ENCODE data around the gene POLR2E. TPM values are rescaled to one million over a fixed set of nuclear protein-coding genes. Genes with fewer than 3 reads are reported as not detected.
A peak's percentile ranks its signal among the peaks of the same experiment; 100 is the strongest.

The POLR2E gene
- total RNA-seq, 2 experiments from 2014 or later: 271 to 282 TPM

GRCh38 chr19:1123381-1123780, 28.2 kb upstream of the POLR2E start:
- Mint-ChIP-seq H3K9me3 (no peaks in the 10 kb centered on the region), H3K27me3 (no peaks in the 10 kb centered on the region), H3K4me3 (no peak overlapping the region), H3K36me3 (ENCODE audit: low read depth) (peaks cover 22% of the 10 kb centered on the region), H3K4me1 (ENCODE audit: low read depth) (peaks cover 3% of the 10 kb centered on the region), H3K27ac (no peak overlapping the region)
- POLR2A ChIA-PET: interaction anchor here (0.6 to 3.3 kb wide), 7 partner anchors 7 to 81 kb away, joined by 3 to 11 read pairs (median 4); no protein-coding TSS in a partner anchor
- ATAC-seq (no peak), DNase-seq (no peak)
- TF ChIP-seq, protein P1, sequence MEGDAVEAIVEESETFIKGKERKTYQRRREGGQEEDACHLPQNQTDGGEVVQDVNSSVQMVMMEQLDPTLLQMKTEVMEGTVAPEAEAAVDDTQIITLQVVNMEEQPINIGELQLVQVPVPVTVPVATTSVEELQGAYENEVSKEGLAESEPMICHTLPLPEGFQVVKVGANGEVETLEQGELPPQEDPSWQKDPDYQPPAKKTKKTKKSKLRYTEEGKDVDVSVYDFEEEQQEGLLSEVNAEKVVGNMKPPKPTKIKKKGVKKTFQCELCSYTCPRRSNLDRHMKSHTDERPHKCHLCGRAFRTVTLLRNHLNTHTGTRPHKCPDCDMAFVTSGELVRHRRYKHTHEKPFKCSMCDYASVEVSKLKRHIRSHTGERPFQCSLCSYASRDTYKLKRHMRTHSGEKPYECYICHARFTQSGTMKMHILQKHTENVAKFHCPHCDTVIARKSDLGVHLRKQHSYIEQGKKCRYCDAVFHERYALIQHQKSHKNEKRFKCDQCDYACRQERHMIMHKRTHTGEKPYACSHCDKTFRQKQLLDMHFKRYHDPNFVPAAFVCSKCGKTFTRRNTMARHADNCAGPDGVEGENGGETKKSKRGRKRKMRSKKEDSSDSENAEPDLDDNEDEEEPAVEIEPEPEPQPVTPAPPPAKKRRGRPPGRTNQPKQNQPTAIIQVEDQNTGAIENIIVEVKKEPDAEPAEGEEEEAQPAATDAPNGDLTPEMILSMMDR (IDR thresholded peaks at IDR 0.05): no peak
- intact Hi-C loops (cut with micrococcal nuclease): no loop called here
- CTCF ChIA-PET: interaction anchor here (2.3 kb wide), 1 partner anchor 10 kb away, joined by 11 read pairs; no protein-coding TSS in a partner anchor

DNA sequence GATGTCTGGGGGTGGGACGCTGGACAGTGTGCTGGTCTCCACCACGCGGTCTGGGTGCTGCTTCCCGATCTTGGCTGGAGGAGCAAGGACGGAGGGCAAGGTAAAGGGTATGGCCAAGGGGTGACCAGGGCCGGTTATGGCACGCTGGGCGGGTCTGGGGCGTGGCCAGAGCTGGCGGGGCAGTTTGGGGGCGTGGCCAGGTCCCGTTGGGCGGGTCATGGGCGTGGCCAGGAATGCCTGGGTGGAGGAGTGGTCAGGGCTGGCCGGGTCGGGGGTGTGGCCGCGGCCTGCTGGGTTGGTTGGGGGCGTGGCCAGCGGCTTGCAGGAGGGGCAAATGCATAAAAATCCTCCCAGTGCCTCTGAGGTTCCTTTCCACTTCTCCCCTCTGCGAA, 27.8 kb upstream of the POLR2E start:
- CTCF ChIA-PET: interaction anchor here (2.3 kb wide), 1 partner anchor 10 kb away, joined by 11 read pairs; no protein-coding TSS in a partner anchor
- peaks cover 24% of the 10 kb centered on the region for H3K36me3 Mint-ChIP-seq (ENCODE audit: low read depth)
- ATAC-seq (peak; percentile 77), DNase-seq (peak; percentile 62)
- TF ChIP-seq, protein P1 (IDR thresholded peaks at IDR 0.05): no peak
- no peaks in the 10 kb centered on the region for H3K27me3 Mint-ChIP-seq
- no peak overlapping the region for H3K4me3 Mint-ChIP-seq
- no peak overlapping the region for H3K27ac Mint-ChIP-seq
- intact Hi-C loops (cut with micrococcal nuclease): no loop called here
- no peaks in the 10 kb centered on the region for H3K9me3 Mint-ChIP-seq
- peaks cover 3% of the 10 kb centered on the region for H3K4me1 Mint-ChIP-seq (ENCODE audit: low read depth)
- POLR2A ChIA-PET: interaction anchor here (0.6 to 3.3 kb wide), 7 partner anchors 8 to 82 kb away, joined by 3 to 11 read pairs (median 4); no protein-coding TSS in a partner anchor

DNA sequence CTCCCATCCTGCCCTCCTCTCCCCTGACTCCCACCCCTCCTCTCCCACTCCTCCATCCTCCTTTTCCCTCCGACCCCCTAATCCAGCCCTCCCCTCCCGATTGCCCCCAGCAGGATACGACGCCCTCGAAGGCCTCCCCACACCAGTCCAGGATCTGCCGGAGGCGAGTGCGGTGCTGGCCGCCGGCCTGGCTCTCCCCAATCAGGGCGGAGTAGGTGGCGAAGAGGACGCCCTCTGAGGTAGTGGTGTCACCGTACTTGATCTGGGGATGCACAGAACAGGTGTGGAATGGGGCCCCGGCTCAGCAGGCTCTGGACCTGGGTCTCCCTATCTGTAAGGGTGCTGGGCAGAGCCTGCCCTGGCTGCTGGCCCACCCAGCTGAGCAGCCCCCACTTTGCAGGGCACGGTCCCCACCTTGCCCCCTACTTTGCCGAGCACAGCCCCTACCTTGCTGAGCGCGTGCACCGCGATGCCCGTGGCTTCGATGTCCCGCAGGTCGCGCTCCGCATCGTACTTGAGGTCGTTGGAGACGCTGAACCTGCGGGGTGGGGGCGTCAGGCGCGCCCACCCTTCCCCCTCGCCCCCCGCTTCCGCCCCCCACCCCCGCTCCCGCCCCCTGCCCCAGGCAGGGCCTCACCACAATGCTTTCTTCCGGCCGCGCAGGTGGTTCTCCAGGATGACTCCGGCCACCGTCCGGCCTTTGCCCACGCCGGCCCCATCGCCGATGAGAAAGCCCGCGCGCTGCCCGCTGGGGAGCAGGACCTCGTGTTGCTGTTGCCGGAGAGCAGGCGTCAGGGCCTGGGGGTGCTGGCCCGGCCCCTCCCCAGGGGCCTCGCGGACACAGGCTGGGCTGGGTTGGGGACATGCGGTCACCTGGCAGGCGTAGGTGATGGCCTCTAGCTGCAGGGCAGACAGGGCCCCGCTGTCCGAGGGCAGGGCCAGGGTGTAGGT, 27.1 kb upstream of the POLR2E start:
- DNase-seq (no peak), ATAC-seq (peak; percentile 8)
- H3K27ac Mint-ChIP-seq: no peak overlapping the region
- H3K4me3 Mint-ChIP-seq: no peak overlapping the region
- peaks cover 3% of the 10 kb centered on the region for H3K4me1 Mint-ChIP-seq (ENCODE audit: low read depth)
- ChIA-PET POLR2A (interaction anchor here (0.6 to 3.3 kb wide), 5 partner anchors 8 to 20 kb away, joined by 3 to 11 read pairs (median 4); no protein-coding TSS in a partner anchor), CTCF (interaction anchor here (2.3 kb wide), 1 partner anchor 9 kb away, joined by 11 read pairs; no protein-coding TSS in a partner anchor)
- intact Hi-C loops (cut with micrococcal nuclease): no loop called here
- peaks cover 24% of the 10 kb centered on the region for H3K36me3 Mint-ChIP-seq (ENCODE audit: low read depth)
- H3K27me3 Mint-ChIP-seq: no peaks in the 10 kb centered on the region
- TF ChIP-seq, protein P1 (IDR thresholded peaks at IDR 0.05): no peak
- H3K9me3 Mint-ChIP-seq: no peaks in the 10 kb centered on the region

DNA sequence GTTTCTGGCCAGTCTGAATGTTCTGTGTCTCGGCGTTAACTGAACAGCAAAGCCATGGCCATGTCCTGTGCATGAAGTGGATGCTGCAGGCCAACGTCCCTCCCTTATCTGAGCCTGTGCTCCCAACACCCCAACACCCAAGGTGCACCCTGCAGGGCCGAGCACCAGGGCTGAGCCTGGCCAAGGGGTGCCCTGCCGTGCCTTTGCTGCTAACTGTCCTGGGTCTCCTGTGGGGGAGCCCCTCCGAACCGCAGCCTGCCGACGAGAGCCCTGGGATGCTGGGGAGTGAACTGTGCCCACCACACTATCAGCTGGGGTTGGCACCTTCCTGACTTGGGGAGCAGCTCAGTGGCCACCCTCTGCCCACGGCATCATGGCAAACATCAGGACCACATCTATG, 26.2 kb upstream of the POLR2E start:
- no peaks in the 10 kb centered on the region for H3K4me1 Mint-ChIP-seq (ENCODE audit: low read depth)
- no peak overlapping the region for H3K4me3 Mint-ChIP-seq
- no peaks in the 10 kb centered on the region for H3K27me3 Mint-ChIP-seq
- TF ChIP-seq, protein P1 (IDR thresholded peaks at IDR 0.05): no peak
- H3K36me3 Mint-ChIP-seq (ENCODE audit: low read depth): peaks cover 20% of the 10 kb centered on the region
- H3K27ac Mint-ChIP-seq: no peak overlapping the region
- intact Hi-C loops (cut with micrococcal nuclease): no loop called here
- POLR2A ChIA-PET: interaction anchor here (1.0 to 3.3 kb wide), 4 partner anchors 9 to 17 kb away, joined by 3 to 10 read pairs (median 4); partner anchors contain the start of gene GPX4
- ATAC-seq (no peak), DNase-seq (no peak)
- CTCF ChIA-PET: no interaction called here
- H3K9me3 Mint-ChIP-seq: no peaks in the 10 kb centered on the region

Measured in activated CD8-positive, alpha-beta T cell treated with anti-CD3 and anti-CD28 coated beads for 36 hours (primary cell).